Parathyroid adenoma (tissue), 2 donors: ENCODE data around the gene STT3B.
"Not testable (repeated sequence)": the region's sequence is repeated elsewhere in the genome, so short reads cannot be mapped to it uniquely, and the experiment has no call there.

Source experiments
- H2AFZ ChIP-seq: fragments of 300-600 bp; sonication (generic); one replicate; pipeline ENCODE4 v1.7.0; 2017; ENCODE audit warnings: antibody characterized with exemption, mild to moderate bottlenecking
- H3K27ac ChIP-seq: fragments of 300-600 bp; sonication (generic); one replicate; pipeline ENCODE4 v1.7.0; 2017
- H3K27me3 ChIP-seq: fragments of 300-600 bp; sonication (generic); one replicate; pipeline ENCODE4 v1.7.0; 2017; ENCODE audit warnings: low read length; ENCODE audit not compliant: control insufficient read depth, insufficient read depth
- H3K36me3 ChIP-seq: fragments of 300-600 bp; sonication (generic); one replicate; pipeline ENCODE4 v1.7.0; 2017; ENCODE audit warnings: low read length; ENCODE audit not compliant: control insufficient read depth, insufficient read depth
- H3K4me1 ChIP-seq: fragments of 300-600 bp; sonication (generic); one replicate; pipeline ENCODE4 v1.7.0; 2017; ENCODE audit warnings: control low read depth
- H3K4me2 ChIP-seq: fragments of 300-600 bp; sonication (generic); one replicate; pipeline ENCODE4 v1.7.0; 2017; ENCODE audit warnings: low read length
- H3K4me3 ChIP-seq: fragments of 300-600 bp; sonication (generic); one replicate; pipeline ENCODE4 v1.7.0; 2017; ENCODE audit warnings: low read depth, low read length
- H3K79me2 ChIP-seq: fragments of 300-600 bp; sonication (generic); one replicate; pipeline ENCODE4 v1.7.0; 2017; ENCODE audit warnings: control low read depth
- H3K9ac ChIP-seq: fragments of 300-600 bp; sonication (generic); one replicate; pipeline ENCODE4 v1.7.0; 2017; ENCODE audit warnings: mild to moderate bottlenecking
- H3K9me3 ChIP-seq: fragments of 300-600 bp; sonication (generic); one replicate; pipeline ENCODE4 v1.7.0; 2017; ENCODE audit warnings: low read length; ENCODE audit not compliant: control insufficient read depth
- TF ChIP-seq, protein P1 (sequence below): fragments of 300-600 bp; sonication (generic); IDR thresholded peaks from one replicate; pipeline ENCODE4 v1.7.0; 2017; ENCODE audit warnings: antibody characterized with exemption, mild to moderate bottlenecking
- donor health status: primary hyperparathyroidism.

The STT3B gene

DNA sequence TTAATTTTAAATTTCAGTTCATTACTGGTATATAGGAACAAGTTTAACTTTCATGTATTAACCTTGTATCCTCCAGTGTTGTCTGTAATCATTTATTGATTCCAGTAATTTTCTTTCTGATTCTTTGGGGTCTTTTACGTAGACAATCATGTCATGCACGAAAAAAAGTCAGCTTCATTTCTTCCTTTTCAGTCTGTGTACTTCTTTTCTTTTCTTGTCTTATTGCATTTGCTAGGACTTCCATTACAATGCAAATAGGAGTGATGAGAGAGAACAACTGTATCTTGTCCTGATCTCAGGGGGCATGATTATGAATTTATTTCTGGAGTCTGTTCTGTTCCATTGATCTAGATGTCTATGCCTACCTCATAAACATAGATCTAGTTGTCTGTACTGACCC is 56.5 kb downstream of the STT3B start:
- Histone ChIP-seq H2AFZ (no peak overlapping the region), H3K4me2 (no peak overlapping the region), H3K79me2 (peaks cover 14% of the 10 kb centered on the region), H3K9ac (no peak overlapping the region), H3K27me3 (no peaks in the 10 kb centered on the region), H3K4me3 (no peak overlapping the region), H3K36me3 (peaks cover 3% of the 10 kb centered on the region), H3K4me1 (no peaks in the 10 kb centered on the region), H3K9me3 (no peaks in the 10 kb centered on the region), H3K27ac (no peak overlapping the region)
- TF ChIP-seq, protein P1, sequence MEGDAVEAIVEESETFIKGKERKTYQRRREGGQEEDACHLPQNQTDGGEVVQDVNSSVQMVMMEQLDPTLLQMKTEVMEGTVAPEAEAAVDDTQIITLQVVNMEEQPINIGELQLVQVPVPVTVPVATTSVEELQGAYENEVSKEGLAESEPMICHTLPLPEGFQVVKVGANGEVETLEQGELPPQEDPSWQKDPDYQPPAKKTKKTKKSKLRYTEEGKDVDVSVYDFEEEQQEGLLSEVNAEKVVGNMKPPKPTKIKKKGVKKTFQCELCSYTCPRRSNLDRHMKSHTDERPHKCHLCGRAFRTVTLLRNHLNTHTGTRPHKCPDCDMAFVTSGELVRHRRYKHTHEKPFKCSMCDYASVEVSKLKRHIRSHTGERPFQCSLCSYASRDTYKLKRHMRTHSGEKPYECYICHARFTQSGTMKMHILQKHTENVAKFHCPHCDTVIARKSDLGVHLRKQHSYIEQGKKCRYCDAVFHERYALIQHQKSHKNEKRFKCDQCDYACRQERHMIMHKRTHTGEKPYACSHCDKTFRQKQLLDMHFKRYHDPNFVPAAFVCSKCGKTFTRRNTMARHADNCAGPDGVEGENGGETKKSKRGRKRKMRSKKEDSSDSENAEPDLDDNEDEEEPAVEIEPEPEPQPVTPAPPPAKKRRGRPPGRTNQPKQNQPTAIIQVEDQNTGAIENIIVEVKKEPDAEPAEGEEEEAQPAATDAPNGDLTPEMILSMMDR = no peak

DNA sequence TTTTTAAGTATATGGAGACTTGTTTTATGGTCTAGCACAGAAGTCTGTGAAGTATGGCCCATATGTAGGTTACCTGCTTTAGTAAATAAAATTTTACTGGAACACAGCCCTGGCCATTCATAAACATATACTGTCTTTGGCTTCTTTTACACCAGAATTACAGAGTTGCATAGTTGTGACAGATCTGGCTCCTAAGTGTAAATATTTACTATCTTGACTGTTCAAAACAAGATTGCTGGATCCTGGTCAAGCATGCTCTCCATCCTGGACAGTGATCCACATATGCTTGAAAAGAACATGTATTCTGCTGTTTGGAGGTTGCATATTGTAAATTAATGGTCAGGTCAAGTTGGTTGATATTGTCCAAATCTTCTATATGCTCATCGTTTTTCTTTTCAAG is 57.9 kb downstream of the STT3B start:
- Histone ChIP-seq H3K79me2 (peaks cover 24% of the 10 kb centered on the region), H3K36me3 (peaks cover 3% of the 10 kb centered on the region), H3K27me3 (no peaks in the 10 kb centered on the region), H3K9ac (no peak overlapping the region), H3K4me1 (no peaks in the 10 kb centered on the region), H3K9me3 (no peaks in the 10 kb centered on the region), H3K4me3 (no peak overlapping the region), H3K4me2 (no peak overlapping the region), H2AFZ (no peak overlapping the region), H3K27ac (no peak overlapping the region)
- TF ChIP-seq, protein P1 = no peak

DNA sequence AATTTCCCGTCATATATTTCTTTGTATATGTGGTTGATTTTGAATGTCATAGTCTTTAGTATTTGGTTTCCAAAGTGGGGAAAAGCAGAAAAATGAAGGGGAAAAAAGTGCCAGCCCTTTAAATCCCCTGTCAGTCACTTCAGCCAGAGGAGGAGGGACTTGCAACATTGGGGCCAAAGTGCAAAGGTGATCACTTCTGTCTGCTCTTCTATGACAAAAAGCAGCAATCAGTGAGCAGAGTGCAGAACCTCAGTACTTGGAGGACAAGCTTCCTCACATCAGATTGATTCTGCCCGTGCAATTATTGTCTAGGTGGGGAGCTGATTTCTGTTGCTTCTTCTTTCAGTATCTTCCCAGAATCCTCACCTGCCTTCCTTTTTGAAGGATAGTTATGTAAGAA is 60.0 kb downstream of the STT3B start:
- Histone ChIP-seq H2AFZ (no peak overlapping the region), H3K4me3 (no peak overlapping the region), H3K4me2 (no peak overlapping the region), H3K36me3 (peaks cover 3% of the 10 kb centered on the region), H3K9me3 (no peaks in the 10 kb centered on the region), H3K27ac (no peak overlapping the region), H3K4me1 (no peaks in the 10 kb centered on the region), H3K9ac (no peak overlapping the region), H3K79me2 (peaks cover 24% of the 10 kb centered on the region), H3K27me3 (no peaks in the 10 kb centered on the region)
- TF ChIP-seq, protein P1 = no peak

DNA sequence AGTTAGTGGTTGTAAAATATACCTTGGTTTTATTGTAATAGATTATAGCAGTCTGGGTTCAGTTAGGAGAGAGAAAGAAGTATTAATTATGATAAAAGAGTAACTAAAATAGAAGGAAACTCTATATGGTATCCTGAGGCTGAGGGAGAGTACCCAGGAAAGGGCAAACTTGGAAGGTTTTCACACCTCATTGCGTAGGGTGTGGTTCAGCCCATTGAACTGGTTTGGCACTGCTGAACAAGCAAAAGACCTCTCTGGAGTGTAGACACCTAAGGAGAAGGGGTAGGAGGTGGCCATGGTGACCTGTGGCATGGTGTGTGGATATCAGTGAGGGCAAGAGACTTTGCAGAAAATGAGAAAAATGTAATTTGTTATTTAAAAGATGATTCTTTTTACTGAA is 63.5 kb downstream of the STT3B start:
- H3K27me3 ChIP-seq = no peaks in the 10 kb centered on the region
- H3K27ac ChIP-seq = no peak overlapping the region
- H3K4me1 ChIP-seq = no peaks in the 10 kb centered on the region
- H3K4me2 ChIP-seq = no peak overlapping the region
- no peak overlapping the region for H3K9ac ChIP-seq
- TF ChIP-seq, protein P1 = no peak
- peaks cover 22% of the 10 kb centered on the region for H3K79me2 ChIP-seq
- H3K36me3 ChIP-seq = no peaks in the 10 kb centered on the region
- H3K4me3 ChIP-seq = no peak overlapping the region
- no peak overlapping the region for H2AFZ ChIP-seq
- H3K9me3 ChIP-seq = no peaks in the 10 kb centered on the region

DNA sequence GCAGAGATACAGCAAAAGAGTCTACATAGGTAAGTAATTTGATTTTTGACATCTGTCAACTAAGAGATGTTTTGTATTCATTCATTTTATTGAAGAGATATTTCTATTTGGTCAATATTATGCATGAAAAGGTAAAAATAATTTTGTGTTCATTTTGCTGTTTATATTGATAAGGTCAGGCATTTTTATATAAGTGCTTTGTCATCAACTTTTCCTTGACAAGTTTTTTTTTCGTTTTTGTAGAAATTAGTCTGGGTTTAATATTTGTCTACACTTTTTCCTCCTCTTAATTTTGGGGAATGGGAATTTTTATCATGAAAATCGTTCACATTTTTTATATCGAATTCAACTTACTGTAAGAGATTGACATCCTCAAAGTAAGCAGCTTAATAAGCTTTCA is 67.7 kb downstream of the STT3B start:
- TF ChIP-seq, protein P1 = no peak
- H3K4me3 ChIP-seq = no peak overlapping the region
- no peaks in the 10 kb centered on the region for H3K9me3 ChIP-seq
- H3K79me2 ChIP-seq = peaks cover 1% of the 10 kb centered on the region
- H3K27me3 ChIP-seq = no peaks in the 10 kb centered on the region
- H3K36me3 ChIP-seq = peaks cover 2% of the 10 kb centered on the region
- H3K9ac ChIP-seq = no peak overlapping the region
- H3K27ac ChIP-seq = no peak overlapping the region
- H3K4me2 ChIP-seq = no peak overlapping the region
- no peak overlapping the region for H2AFZ ChIP-seq
- no peaks in the 10 kb centered on the region for H3K4me1 ChIP-seq

DNA sequence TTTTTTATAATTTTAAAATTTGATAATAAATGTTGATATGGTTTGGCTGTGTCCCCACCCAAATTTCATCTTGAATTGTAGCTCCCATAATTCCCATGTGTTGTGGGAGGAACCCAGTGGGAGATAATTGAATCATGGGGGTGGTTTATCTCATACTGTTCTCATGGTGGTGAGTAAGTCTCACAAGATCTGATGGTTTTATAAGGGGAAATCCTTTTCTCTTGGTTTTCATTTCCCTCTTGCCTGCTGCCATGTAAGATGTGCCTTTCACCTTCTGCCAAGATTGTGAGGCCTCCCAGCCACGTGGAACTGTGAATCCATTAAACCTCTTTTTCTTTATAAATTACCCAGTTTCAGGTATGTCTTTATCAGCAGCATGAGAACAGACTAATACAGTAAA is 72.6 kb downstream of the STT3B start:
- not testable (repeated sequence) for H3K4me1 ChIP-seq, H3K9me3 ChIP-seq, H3K27me3 ChIP-seq

More for the DNA sequence above, 72.6 kb downstream of the STT3B start:
- H3K9ac ChIP-seq, H3K4me3 ChIP-seq, H2AFZ ChIP-seq, H3K4me2 ChIP-seq, H3K36me3 ChIP-seq, H3K27ac ChIP-seq: not testable (repeated sequence)
- peaks cover 19% of the 10 kb centered on the region for H3K79me2 ChIP-seq
